Measurements from ENCODE around the gene CDYL.

CDYL gene

DNA sequence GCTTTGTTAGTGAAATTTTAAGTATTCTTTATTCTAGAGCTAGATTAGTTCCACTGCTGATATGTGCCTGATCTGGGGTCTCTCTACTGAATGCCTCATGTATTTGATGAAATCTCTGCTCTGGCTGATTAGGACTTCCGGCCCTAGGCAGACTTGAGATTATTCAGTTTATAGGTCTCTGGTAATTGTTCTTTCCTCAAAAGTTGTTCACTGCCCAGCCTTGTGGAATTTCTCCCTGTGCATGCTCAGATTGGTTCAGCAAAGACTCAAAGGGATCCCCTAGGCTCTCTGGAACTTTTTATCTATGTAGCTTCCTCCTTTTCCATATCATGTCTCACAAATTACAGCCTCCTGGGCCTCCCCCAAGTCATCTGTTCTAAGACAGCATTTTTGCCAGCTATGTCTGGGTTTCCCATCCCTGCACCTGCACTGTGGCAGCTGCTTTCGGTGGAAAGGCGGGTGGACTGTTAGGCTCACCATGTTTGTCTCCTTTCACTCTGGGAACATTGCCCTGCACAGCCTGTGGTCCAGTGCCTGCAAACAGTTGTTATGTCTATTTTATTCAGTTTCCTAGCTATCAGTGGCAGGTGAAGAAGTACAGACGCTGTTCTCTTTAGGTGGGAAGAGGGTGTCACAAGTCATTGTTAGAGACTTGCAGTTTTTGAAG is 154.0 kb downstream of the CDYL start:
- in situ Hi-C loops (cut with MboI; ENCODE audit: low sequenced_read_pairs): loop anchor here (25.0 kb wide), 1 partner anchor 618 kb away; no protein-coding TSS in a partner anchor

DNA sequence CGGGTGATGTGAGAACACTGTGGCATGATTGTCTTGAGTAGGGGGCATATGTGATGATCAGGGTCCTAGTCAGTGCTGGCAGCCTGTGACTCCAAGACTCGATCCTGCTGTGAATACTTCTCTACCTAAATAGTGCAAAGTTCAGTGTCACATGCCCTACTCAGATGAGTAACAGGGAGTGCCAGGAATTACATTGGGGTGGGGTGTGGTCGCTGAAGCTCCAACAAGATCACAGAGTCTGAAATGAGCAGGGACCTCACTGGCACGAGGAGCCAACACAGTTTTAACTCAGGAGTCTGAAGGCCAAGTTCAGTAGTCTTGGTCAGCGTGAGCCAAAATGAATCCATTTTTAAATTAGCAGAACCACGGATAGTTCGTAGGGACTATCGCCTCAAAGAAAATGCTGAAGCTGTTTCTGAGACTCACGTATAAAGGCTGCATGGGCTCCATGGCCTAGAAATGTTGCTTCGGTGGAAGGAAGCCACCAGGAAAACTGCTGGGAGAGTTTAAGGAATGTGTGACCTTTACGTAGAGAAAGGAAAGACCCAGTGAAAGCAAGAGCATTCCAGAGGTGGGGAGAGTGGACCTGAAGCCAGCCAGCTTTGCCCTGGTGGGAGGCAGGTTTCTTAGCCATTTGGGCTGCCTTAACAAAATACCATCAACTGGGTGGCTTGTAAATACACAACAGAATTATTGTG is 155.5 kb downstream of the CDYL start:
- in situ Hi-C loops (cut with MboI; ENCODE audit: low sequenced_read_pairs): loop anchor here (25.0 kb wide), 1 partner anchor 619 kb away; no protein-coding TSS in a partner anchor

DNA sequence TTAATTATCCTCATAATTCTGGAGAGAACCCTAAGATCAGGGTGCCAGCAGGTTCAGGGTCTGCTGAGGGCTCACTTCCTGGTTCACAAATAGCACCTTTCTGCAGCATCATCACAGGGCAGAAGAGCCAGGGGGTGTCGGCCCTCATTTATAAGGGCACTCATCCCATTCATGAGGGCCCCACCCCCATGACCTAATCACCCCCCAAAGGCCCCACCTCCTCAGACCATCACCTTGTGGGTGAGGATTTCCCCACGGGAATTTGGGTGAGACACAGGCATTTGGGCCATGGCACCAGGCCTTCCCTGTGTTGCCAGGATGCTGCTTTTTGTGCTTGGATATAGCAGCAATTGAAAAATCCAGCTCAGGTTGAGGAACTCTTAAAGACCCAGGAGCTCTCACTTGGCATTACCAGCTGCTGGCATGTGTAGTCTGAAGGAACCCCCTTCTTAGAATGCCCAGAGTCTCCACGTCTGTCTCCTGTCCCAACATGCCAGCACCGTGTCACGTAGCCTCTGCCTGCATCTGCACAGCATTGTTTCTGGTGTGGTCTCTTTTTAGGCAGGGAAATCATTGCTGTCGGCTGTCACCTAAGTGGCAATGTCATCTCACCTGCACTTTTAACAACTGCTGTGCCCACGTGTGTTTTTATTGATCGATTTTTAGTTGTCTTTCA is 156.2 kb downstream of the CDYL start:
- in situ Hi-C loops (cut with MboI; ENCODE audit: low sequenced_read_pairs): loop anchor here (25.0 kb wide), 1 partner anchor 620 kb away; no protein-coding TSS in a partner anchor

DNA sequence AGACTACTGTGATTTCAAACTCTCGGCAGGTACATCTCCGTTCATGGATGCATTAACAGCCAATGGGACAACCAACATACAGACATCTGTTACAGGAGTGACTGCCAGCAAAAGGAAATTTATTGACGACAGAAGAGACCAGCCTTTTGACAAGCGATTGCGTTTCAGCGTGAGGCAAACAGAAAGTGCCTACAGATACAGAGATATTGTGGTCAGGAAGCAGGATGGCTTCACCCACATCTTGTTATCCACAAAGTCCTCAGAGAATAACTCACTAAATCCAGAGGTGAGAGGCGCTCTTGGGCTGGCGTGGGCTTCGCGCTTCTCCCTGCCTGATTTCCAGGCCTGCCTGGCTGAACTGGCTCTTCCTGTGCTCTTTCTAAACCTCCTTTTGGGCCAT is 159.3 kb downstream of the CDYL start:
- in situ Hi-C loops (cut with MboI; ENCODE audit: low sequenced_read_pairs): loop anchor here (25.0 kb wide), 1 partner anchor 623 kb away; no protein-coding TSS in a partner anchor

DNA sequence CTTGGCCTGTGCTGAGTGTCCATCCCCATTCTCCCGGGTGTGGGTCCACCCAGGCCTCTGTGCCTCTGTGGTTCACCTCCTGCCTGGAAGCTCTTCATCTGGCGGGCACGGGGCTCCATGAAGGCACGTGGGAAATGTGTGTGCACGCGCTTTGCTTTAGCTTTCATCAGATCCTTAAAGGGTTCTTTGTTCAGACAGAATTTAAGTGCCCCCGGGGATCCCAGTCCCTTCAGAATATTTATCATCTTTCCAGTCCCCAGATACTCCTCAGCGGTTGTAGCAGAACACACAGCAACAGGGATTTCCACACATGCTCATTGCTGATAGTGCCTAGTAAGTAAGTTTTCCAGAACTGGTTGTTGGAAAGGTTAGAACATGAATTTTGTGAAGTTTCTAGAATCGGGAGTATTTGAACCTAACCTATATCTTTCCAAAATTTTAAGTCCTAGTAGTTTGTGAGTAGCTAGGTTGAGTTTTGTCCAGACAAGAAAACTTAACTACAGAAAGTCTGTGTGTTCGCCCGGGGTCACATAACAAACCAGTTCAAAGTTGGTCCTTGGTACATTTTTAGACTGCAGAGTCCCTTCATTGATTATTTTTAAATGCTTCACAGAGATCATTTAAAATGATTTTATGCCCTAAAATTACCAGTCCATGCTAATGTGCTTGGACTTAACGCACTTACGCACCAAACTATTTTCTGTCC is 159.9 kb downstream of the CDYL start:
- in situ Hi-C loops (cut with MboI; ENCODE audit: low sequenced_read_pairs): loop anchor here (25.0 kb wide), 1 partner anchor 624 kb away; no protein-coding TSS in a partner anchor

DNA sequence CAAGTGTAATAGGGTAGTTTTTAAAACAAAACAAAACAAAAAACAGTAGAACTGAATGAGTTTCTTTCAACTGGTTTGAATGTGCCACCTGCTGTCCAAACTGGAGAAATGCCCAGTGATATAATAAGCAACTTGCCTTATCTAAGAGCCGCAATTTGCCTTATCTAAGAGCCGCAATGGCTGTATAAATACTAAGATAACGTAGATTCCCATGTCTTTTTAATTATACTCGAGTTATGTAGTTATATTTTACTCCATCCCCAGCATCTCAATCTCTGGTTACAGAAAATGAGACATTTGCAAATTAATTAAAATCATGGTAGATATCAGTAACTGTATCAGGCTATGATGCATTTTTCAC is 160.5 kb downstream of the CDYL start:
- in situ Hi-C loops (cut with MboI; ENCODE audit: low sequenced_read_pairs): loop anchor here (25.0 kb wide), 1 partner anchor 624 kb away; no protein-coding TSS in a partner anchor

DNA sequence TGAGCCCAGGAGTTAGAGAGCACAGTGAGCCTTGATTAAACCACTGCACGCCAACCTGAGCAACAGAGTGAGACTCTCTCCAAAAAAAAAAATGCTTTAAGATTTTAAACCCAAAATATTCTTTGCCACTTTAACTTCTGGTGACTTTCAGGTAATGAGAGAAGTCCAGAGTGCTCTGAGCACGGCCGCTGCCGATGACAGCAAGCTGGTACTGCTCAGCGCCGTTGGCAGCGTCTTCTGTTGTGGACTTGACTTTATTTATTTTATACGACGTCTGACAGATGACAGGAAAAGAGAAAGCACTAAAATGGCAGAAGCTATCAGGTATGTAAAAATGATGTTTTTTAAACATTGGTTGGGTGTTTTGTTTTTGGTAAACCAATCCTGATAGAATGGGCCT is 161.2 kb downstream of the CDYL start:
- in situ Hi-C loops (cut with MboI; ENCODE audit: low sequenced_read_pairs): loop anchor here (25.0 kb wide), 1 partner anchor 625 kb away; no protein-coding TSS in a partner anchor

DNA sequence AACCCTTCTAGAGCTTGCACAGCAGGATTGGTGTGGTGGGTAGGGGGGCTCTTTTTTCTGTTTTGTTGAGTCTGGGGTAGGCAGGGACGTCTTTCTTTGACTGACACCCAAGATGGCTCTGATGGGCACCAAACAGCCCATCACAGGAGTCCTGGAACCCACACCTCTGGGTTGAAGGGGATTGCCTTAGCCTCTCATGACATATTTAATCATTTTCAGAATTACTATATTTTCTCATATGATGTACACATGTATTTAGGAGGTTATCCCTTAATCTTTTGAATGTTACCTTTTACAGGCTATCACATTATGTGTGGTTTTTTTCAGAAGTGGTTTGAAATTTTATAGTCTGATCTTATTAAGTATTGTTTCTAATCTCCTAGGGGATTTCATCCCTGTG is 163.0 kb downstream of the CDYL start:
- in situ Hi-C loops (cut with MboI; ENCODE audit: low sequenced_read_pairs): loop anchor here (25.0 kb wide), 1 partner anchor 627 kb away; no protein-coding TSS in a partner anchor

DNA sequence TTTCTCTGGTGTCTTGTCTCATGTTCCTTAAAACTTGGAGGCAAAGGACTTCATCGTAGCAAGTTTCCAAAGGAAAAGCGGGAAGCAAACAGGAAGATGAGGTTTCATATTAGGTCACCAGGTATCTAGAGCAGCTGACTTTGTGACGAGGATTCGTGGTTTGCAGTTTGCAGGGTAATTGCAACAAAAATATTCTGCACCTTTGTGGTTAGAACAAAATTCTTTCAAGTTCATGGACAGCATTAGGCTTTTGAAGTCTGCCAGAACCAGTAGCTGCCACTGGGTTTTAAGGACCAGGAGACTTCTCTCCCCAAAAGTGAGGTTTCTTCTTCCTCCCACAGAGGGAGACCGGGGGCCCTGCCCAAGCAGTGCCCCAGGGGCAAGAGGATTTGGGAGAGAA is 164.2 kb downstream of the CDYL start:
- in situ Hi-C loops (cut with MboI; ENCODE audit: low sequenced_read_pairs): loop anchor here (25.0 kb wide), 1 partner anchor 628 kb away; no protein-coding TSS in a partner anchor

DNA sequence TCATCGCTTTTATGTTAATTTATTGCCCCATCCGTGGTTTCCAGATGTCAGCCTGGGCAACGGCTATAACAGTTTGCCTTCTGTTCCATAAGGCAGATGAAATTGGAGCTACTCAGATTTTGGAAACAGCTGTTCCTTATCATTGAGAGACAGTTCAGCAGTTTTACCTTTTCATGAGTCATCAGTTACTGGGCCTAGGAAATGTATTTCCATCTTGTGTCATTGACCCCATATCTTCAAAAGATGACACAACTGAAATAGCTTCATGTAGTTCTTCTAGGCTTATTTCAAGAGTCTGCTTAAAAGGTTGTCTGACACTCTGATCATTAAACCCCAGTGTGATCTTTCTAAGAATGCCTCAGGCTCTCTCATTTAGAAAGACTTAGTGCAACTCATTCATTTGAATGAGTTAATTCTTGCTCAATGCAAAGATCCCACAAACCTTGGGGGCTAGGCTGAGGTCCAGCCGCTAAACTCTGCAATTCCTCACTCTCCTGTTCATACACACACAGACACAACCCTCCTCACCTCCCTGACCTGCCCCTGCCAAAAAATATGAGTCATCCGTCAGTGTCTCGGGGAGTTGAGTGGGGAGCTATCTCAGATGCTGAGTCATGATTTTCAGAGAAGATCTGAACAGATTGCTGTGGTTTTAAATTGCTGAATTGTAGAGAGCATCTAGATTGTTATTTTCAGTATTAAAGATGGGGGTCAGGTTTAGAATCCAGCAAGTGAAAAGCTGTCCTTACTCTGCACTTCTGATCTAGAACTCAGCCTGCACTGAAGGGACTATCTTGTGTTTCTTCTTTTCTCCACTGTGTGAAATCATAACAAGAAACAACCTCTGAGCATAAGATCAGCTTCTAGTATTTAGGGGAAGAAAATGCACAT is 165.8 kb downstream of the CDYL start:
- in situ Hi-C loops (cut with MboI; ENCODE audit: low sequenced_read_pairs): loop anchor here (25.0 kb wide), 1 partner anchor 630 kb away; no protein-coding TSS in a partner anchor

DNA sequence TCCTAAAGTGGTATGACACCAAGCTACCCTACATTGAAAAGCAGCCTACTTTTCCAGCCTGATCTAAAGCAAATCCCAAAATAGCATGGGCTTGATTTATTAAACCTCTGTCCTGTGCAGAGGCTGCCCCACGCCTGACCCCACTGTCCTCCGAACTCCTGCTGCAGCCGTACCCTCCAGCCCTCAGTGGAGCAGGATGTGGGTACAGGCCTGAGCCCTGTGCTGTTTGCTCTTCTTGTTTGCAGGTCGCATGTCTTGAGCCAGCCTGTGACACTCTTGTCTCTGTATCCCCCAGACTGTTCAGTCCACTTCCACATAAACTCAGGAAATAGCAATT is 166.4 kb downstream of the CDYL start:
- in situ Hi-C loops (cut with MboI; ENCODE audit: low sequenced_read_pairs): loop anchor here (25.0 kb wide), 1 partner anchor 630 kb away; no protein-coding TSS in a partner anchor

DNA sequence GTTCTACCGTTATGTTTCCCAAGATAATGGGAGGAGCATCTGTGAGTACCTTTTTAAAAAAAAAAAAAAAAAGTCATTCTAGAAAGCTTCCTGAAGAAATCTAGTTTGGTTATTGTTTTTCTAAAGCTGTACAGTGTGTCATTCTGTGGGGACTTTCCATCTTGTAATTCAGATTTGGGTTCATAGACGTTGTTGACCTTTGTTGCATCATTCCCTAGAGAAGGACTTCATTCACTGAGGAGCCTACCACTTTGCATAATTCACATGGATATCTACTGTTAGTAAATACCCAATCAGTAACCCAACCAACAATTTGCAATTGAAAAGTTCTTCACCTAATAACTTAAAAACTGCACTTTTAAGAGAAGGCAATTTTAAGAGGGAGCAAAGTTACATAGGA is 167.5 kb downstream of the CDYL start:
- in situ Hi-C loops (cut with MboI; ENCODE audit: low sequenced_read_pairs): loop anchor here (25.0 kb wide), 1 partner anchor 631 kb away; no protein-coding TSS in a partner anchor

DNA sequence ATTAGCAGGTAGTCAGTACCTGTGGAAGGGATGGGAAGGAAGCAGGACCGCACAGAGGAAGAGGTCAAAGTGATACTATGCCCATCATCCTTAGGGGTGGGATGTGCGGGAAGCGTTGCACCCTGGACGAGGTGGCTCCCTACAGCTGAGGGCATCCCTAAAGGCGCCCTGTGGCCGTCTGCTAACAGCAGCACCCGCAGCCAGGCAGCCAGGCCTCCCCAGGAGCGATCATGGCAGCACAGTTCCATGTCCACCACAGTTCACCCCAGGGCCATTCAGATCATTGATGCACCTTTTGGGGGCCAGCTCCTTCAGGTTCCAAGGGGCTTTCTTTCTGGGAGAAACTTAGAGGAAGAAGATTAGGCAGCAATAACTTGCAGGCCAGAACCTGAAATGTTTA is 168.1 kb downstream of the CDYL start:
- in situ Hi-C loops (cut with MboI; ENCODE audit: low sequenced_read_pairs): loop anchor here (25.0 kb wide), 1 partner anchor 632 kb away; no protein-coding TSS in a partner anchor

DNA sequence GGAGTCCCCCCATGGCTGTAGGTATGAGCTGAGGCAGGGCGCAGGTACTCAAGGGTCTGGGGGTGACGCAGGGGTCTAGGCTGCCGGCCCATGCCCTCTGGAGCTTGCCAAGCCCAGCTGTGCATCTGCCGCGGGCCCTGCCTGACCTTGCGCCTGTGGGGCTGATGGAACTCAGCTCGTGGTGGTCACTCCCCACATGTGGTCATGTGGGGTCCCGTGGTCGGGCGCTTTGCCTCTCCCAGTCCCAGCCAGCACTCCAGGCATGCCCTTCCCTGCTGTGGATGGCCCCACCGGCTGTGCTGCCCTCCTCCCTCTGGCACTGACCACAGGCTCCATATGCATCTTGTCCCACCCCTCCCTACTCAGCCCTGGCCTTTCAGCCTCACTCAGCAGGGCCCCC is 170.3 kb downstream of the CDYL start:
- in situ Hi-C loops (cut with MboI; ENCODE audit: low sequenced_read_pairs): loop anchor here (25.0 kb wide), 1 partner anchor 634 kb away; no protein-coding TSS in a partner anchor

DNA sequence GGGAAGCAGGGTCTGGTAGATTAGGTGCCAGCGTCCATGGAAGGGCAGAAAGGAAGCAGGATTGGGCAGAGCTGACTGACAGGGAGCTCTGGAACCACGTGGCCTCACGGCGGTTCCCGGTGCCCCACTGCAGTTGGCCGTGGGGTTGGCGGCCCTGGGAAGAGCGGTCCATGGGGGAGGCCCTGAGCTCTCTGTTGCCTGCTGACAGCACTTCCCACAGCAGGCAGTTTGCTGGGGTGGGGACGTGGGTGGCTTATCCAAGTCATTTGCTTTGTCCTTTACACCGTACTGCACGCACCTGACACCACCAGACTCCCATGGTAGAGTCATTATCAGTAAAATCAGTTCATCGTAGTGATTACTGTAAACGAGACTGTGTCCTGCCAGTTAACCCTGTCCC is 171.5 kb downstream of the CDYL start:
- in situ Hi-C loops (cut with MboI; ENCODE audit: low sequenced_read_pairs): loop anchor here (25.0 kb wide), 1 partner anchor 635 kb away; no protein-coding TSS in a partner anchor

DNA sequence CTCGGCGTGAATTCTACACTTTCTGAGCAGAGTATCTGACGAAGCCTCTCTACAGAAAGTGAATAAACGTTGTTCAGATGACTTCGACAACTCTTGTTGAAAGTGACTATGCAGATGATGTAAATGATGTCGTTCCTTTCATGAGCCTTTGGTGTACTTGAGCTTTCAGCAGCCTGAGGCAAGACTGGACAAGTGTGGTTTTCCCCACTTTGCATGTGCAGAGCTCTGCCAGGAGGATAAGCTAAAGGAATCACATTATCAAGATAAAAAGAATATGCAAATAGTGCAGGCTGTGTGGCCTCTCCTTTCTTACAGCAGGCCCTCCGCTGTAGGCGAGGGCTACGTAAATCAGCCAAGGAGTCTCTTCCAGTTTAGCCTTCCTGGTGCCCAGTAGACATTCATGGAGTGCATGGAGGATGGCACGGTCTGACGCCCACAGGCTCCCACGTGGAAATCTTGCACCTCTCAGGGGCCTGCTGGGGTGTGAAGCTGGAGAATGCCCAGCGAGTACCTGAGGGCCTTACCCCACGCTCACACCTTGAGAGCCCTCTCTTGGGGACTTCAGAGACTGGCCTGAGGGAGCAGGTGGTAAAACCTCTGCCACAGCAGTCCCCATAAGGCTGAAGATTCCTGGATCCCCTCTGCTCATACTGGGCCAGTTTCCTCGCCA is 172.7 kb downstream of the CDYL start:
- in situ Hi-C loops (cut with MboI; ENCODE audit: low sequenced_read_pairs): loop anchor here (25.0 kb wide), 1 partner anchor 637 kb away; no protein-coding TSS in a partner anchor

DNA sequence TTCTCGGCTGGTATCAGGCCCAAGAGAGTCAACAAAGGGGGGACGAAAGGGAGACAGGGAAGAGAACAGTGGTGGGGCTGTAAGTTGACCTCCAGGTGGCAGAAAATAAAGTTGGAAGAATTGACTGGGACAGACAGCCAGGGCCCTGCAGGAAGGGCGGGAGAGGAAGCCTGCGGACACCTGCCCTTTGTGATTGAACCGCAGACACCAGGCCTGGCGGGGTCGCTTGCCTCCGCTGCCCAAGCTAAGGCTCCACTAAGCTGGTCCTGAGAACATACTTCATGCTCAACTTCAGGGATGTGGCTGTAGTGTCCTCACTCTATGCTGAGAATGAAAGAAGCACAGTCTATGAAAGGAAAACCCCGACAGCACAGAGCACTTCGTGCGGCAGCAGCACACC is 173.9 kb downstream of the CDYL start:
- in situ Hi-C loops (cut with MboI; ENCODE audit: low sequenced_read_pairs): no loop called here

DNA sequence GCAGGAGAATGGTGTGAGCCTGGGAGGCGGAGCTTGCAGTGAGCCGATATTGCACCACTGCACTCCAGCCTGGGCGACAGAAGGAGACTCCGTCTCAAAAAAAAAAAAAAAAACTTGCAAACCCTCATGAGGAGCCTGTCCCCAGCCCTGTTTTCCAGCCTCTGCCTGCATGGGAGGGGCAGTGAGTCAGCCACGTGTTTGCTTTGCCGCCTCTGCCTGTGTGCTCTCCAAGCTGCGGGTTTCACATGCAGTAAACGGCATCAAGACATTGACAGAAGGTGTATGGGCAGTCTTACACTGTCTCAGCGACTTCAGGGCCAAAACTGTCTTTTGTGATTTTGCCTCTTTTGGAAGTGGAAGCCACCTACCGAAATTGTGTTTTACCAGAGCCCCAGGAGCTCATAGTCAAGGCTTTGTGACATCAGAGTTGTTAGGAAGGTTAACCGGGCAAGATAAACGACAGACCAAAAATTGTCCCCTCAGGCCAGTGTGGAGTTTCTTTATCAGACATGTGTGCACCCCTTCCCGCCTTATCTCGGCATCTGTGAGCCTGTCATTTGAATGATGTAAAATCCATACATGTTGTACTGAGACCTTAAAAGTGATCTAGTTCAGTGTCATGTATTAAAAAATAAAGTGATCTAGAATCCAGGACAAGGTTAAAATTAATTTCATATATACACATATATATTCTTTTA is 174.8 kb downstream of the CDYL start:
- in situ Hi-C loops (cut with MboI; ENCODE audit: low sequenced_read_pairs): no loop called here

All from HL-60/S4 (cell line).